Activated CD8-positive, alpha-beta memory T cell treated with anti-CD3 and anti-CD28 coated beads, Interleukin-2, amount 10 ng/mL, durations not matched to agents 7 days and 5 days (primary cell): Measurements from ENCODE around the gene CEP78. TPM values are rescaled to one million over a fixed set of nuclear protein-coding genes. Genes with fewer than 3 reads are reported as not detected.
A peak's percentile ranks its signal among the peaks of the same experiment; 100 is the strongest.
"Not testable (repeated sequence)": the region's sequence is repeated elsewhere in the genome, so short reads cannot be mapped to it uniquely, and the experiment has no call there.

Source experiments
- ATAC-seq: fragments of 150-1000 bp; cut with Tn5 transposase; one replicate; pipeline ENCODE4 v1.10.0; 2021; ENCODE audit warnings: moderate library complexity
- CTCF ChIA-PET: fragments of 350-600 bp; sonication (Branson Sonifier 250); formaldehyde crosslinking; loops from one replicate; lab custom pipeline; 2021; ENCODE audit warnings: antibody characterized with exemption; lab: Charles Lee
- DNase-seq: peaks from one replicate; pipeline ENCODE4 v3.0.0-alpha.2; 2020
- H3K27ac Mint-ChIP-seq: one replicate; pipeline ENCODE4 v1.8.0; 2021; ENCODE audit warnings: mild to moderate bottlenecking, mixed read lengths
- H3K27me3 Mint-ChIP-seq: one replicate; pipeline ENCODE4 v1.8.0; 2021; ENCODE audit warnings: mixed read lengths
- H3K36me3 Mint-ChIP-seq: one replicate; pipeline ENCODE4 v1.8.0; 2021; ENCODE audit warnings: mild to moderate bottlenecking, mixed read lengths
- H3K4me1 Mint-ChIP-seq: one replicate; pipeline ENCODE4 v1.8.0; 2021; ENCODE audit warnings: mixed read lengths
- H3K4me3 Mint-ChIP-seq: one replicate; pipeline ENCODE4 v1.8.0; 2021; ENCODE audit warnings: mild to moderate bottlenecking, moderate library complexity, mixed read lengths
- H3K9me3 Mint-ChIP-seq: one replicate; pipeline ENCODE4 v1.8.0; 2022; ENCODE audit warnings: low read depth, mixed read lengths
- total RNA-seq, 2 experiments: library from RNA; stranded (reverse); gene quantifications; one replicate each; pipeline ENCODE4 v1.2.3, GENCODE V29; 2021

CEP78 gene
- total RNA-seq, 2 experiments from 2014 or later: 44.4 to 54.0 TPM

DNA sequence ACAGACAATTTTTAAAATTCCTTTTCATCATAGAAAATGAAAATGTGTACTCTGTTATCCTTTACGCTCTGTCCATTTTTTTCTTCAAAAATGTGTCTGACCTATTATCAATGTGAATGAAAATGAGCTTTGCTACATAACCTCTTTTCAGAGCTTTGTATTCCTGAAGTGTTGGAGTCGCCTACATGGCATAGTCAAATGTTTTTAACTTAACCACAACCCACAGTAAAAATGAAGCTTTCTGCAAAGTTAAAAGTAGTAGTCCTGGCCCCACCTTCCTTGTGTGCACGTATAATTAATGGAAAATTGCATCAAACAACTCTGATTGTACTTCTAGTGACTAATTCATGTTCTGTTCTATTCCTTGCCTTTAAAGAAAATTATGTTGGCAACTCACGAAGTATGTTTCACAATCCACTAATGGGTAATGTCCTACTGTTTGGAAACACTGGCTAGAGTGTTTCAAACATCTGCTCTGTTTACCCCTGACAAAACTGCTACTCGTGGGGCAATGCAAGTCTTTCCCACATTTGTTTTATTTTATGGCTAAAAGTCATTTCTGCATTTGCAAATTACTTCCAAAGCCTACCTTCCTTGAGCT lies 42.4 kb downstream of the CEP78 start:
- DNase-seq (no peak), ATAC-seq (no peak)
- Mint-ChIP-seq H3K4me3 (no peak overlapping the region), H3K9me3 (no peaks in the 10 kb centered on the region), H3K36me3 (no peaks in the 10 kb centered on the region), H3K4me1 (no peaks in the 10 kb centered on the region), H3K27ac (no peak overlapping the region), H3K27me3 (no peaks in the 10 kb centered on the region)
- CTCF ChIA-PET: interaction anchor here (1.3 kb wide), 1 partner anchor 16 kb away, joined by 4 read pairs; no protein-coding TSS in a partner anchor

GRCh38 chr9:78278801-78279200 lies 42.9 kb downstream of the CEP78 start:
- H3K4me1 Mint-ChIP-seq: no peaks in the 10 kb centered on the region
- H3K27ac Mint-ChIP-seq: no peak overlapping the region
- no peak for ATAC-seq
- no peak for DNase-seq
- no peak overlapping the region for H3K4me3 Mint-ChIP-seq
- no peaks in the 10 kb centered on the region for H3K36me3 Mint-ChIP-seq
- H3K9me3 Mint-ChIP-seq: peaks cover under 1% of the 10 kb centered on the region
- CTCF ChIA-PET: no interaction called here
- no peaks in the 10 kb centered on the region for H3K27me3 Mint-ChIP-seq

DNA sequence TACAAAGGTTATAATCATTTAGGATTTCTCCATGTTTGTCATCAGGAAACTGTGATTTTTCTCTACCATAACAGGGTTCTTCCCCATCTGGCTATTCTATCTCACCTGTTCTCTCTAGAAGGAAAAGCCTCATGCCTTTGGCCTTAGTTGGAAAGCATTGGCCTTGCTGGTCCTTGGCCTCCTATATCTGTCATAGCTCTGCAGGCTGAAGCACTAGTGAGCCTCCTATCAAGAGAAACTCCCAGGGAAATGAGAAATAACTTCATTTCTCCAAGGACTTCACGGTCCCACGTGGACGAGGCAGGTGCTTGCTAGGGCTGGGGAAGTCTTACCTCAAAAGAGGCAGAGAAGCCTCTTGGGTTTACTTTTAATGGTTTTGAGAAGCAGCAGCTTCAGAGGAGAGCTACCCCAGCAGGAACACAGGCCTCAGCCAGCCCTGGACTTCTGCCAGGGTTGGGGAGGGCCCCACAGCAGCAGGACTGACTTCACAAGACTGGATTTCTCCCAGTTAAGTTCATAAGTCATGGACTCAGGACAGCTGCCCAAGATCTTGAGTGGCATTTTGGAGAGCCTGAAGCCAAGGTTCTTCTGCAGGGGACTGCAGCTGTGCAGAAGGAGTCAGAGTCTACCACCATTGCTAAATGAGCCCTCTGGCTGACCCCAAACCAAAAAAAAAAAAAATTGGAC lies 45.2 kb downstream of the CEP78 start:
- DNase-seq: no peak
- no peak for ATAC-seq
- H3K9me3 Mint-ChIP-seq: peaks cover 1% of the 10 kb centered on the region
- H3K36me3 Mint-ChIP-seq: peaks cover 2% of the 10 kb centered on the region
- H3K4me3 Mint-ChIP-seq: no peak overlapping the region
- H3K27me3 Mint-ChIP-seq: peaks cover 6% of the 10 kb centered on the region
- H3K27ac Mint-ChIP-seq: no peak overlapping the region
- H3K4me1 Mint-ChIP-seq: no peaks in the 10 kb centered on the region
- CTCF ChIA-PET: no interaction called here

DNA sequence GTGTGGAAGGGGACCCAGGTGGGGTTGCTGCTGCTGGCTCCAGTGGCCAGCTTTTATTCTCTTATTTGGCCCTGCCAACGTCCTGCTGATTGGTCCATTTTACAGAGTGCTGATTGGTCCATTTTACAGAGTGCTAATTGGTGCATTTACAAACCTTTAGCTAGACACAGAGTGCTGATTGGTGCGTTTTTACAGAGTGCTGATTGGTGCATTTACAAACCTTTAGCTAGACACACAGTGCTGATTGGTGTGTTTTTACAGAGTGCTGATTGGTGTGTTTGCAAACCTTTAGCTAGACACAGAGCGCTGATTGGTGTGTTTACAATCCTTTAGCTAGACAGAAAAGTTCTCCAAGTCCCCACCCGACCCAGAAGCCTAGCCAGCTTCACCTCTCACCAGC lies 48.3 kb downstream of the CEP78 start:
- not testable (repeated sequence) for H3K4me3 Mint-ChIP-seq, H3K27me3 Mint-ChIP-seq, H3K4me1 Mint-ChIP-seq, H3K27ac Mint-ChIP-seq, DNase-seq, H3K9me3 Mint-ChIP-seq, H3K36me3 Mint-ChIP-seq, ATAC-seq
- CTCF ChIA-PET: interaction anchor here (1.7 kb wide), 1 partner anchor 8 kb away, joined by 3 read pairs; no protein-coding TSS in a partner anchor

GRCh38 chr9:78286125-78286524 lies 50.2 kb downstream of the CEP78 start:
- Mint-ChIP-seq H3K9me3 (peaks cover 1% of the 10 kb centered on the region), H3K4me3 (no peak overlapping the region), H3K4me1 (no peaks in the 10 kb centered on the region), H3K27ac (no peak overlapping the region), H3K36me3 (peaks cover 2% of the 10 kb centered on the region), H3K27me3 (peaks cover 6% of the 10 kb centered on the region)
- DNase-seq (no peak), ATAC-seq (no peak)
- CTCF ChIA-PET: no interaction called here

- Mint-ChIP-seq H3K4me3 (no peak overlapping the region), H3K9me3 (peaks cover 1% of the 10 kb centered on the region), H3K36me3 (peaks cover 2% of the 10 kb centered on the region), H3K4me1 (no peaks in the 10 kb centered on the region), H3K27ac (no peak overlapping the region), H3K27me3 (peaks cover 6% of the 10 kb centered on the region)
- CTCF ChIA-PET: no interaction called here
- ATAC-seq: no peak
- no peak for DNase-seq
Observed at GRCh38 chr9:78286946-78287388, 51.1 kb downstream of the CEP78 start.

DNA sequence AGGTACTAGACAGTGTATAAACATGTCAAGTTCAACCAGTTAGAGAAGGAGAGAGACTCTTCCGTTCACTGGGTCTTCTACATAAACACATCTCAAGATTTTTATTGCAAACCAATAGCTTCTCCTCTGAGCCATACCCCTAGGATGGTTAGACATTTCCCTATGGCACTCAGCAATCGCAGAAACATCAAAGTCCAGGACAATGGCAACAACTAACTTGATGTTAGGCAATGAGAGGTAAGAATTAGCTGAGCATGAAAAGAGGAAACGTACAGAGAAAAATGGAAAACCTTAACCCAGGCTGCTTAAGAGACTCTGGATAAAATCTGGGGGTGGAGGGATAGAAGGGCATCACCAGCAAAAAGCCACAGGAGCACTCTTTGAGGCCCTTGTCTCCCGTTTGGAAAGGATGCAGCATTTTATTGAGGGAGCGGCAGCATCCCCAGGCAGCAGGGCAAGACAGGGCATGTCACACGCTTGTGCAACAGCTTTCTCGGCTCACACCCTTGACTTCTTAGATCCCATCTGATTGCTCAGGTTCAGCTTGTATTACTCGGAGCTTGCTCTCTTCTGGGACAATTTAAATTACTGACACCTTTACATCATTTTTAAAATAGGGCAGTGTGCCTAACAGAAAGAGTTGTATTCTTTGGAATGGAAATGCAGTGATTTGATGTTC lies 52.5 kb downstream of the CEP78 start:
- CTCF ChIA-PET: interaction anchor here (0.6 kb wide), 1 partner anchor 32 kb away, joined by 3 read pairs; no protein-coding TSS in a partner anchor
- Mint-ChIP-seq H3K4me3 (no peak overlapping the region), H3K36me3 (peaks cover 2% of the 10 kb centered on the region), H3K4me1 (peaks cover 8% of the 10 kb centered on the region), H3K27me3 (peaks cover 6% of the 10 kb centered on the region), H3K27ac (no peak overlapping the region), H3K9me3 (peaks cover 1% of the 10 kb centered on the region)
- ATAC-seq (no peak), DNase-seq (no peak)

DNA sequence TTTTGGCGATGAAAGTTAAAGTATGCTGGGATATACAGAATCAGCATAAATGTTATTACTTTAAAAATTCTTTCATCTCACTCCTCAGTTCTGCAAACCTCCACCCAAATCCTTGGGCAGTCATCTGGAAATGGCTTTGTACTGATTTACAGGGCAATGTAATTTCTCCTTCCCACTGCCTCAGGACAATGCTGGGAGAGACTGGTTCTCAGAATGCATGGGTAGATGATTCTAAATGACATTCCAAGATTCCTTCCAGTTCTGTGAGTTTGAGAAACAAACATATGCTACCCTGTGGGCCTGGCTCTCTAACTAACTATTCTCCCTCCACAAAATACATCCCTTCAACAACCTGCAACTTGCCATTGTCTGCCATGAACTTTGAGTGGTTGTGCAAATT lies 53.6 kb downstream of the CEP78 start:
- DNase-seq: no peak
- H3K27me3 Mint-ChIP-seq: peaks cover 6% of the 10 kb centered on the region
- CTCF ChIA-PET: no interaction called here
- H3K4me1 Mint-ChIP-seq: peaks cover 13% of the 10 kb centered on the region
- no peak overlapping the region for H3K27ac Mint-ChIP-seq
- H3K36me3 Mint-ChIP-seq: peaks cover 2% of the 10 kb centered on the region
- H3K4me3 Mint-ChIP-seq: no peak overlapping the region
- no peak for ATAC-seq
- no peaks in the 10 kb centered on the region for H3K9me3 Mint-ChIP-seq

DNA sequence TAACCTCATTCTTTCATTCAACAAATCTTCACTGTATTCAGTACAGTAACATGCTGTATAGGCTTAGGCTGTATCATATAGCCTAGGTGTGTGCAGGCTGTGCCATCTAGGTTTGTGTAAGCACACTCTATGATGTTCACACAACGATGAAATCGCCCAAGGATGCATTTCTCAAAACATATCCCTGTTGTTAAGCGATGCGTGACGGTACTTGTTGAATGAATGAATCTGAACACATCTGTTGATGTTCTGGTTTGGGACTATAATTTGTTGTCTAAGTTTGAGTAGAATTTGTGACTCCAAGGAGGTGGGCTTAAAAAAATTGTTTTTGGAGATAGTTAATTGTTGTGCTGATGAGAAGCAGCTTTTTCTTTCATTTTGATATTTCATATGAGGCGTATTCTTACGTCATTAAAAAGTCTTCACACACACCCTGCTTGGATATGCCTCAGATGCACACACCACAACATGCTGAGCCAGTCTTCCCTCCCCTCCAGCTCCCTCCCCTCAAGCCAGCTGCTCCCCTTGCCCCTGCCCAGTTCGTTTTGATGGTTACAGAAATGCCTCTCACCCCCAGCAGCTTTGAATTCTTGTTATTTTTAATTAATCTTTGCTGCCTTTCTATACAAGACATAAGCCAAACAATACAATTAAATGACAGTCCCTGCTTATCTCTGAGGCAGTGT lies 55.5 kb downstream of the CEP78 start:
- Mint-ChIP-seq H3K27me3 (no peaks in the 10 kb centered on the region), H3K9me3 (no peaks in the 10 kb centered on the region), H3K4me1 (peaks cover 25% of the 10 kb centered on the region), H3K4me3 (no peak overlapping the region), H3K36me3 (no peaks in the 10 kb centered on the region), H3K27ac (no peak overlapping the region)
- CTCF ChIA-PET: interaction anchor here (0.9 kb wide), 1 partner anchor 18 kb away, joined by 4 read pairs; no protein-coding TSS in a partner anchor
- DNase-seq (no peak), ATAC-seq (no peak)

DNA sequence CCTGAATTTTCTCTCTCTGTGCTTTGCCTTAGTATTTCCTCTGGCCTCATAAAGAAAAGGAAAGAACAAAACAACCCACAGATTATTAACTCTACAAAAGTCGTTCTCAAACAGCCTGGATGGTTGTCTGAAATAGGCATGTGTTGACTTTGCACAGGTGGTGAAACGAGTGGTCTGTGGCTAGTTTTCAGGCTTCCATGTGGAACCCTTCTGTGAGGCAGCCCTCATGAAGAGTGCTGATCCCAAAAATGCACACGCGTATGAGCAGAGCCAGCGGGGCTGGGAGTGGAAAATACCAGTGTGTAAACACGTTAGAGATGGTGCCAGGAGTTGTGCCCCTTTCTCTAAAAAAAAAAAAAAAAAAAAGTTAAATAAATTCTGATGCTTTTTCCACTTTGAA lies 56.2 kb downstream of the CEP78 start:
- Mint-ChIP-seq H3K4me3 (no peak overlapping the region), H3K27me3 (no peaks in the 10 kb centered on the region), H3K27ac (no peak overlapping the region), H3K9me3 (no peaks in the 10 kb centered on the region), H3K4me1 (peaks cover 30% of the 10 kb centered on the region), H3K36me3 (no peaks in the 10 kb centered on the region)
- DNase-seq: no peak
- CTCF ChIA-PET: no interaction called here
- ATAC-seq: no peak

DNA sequence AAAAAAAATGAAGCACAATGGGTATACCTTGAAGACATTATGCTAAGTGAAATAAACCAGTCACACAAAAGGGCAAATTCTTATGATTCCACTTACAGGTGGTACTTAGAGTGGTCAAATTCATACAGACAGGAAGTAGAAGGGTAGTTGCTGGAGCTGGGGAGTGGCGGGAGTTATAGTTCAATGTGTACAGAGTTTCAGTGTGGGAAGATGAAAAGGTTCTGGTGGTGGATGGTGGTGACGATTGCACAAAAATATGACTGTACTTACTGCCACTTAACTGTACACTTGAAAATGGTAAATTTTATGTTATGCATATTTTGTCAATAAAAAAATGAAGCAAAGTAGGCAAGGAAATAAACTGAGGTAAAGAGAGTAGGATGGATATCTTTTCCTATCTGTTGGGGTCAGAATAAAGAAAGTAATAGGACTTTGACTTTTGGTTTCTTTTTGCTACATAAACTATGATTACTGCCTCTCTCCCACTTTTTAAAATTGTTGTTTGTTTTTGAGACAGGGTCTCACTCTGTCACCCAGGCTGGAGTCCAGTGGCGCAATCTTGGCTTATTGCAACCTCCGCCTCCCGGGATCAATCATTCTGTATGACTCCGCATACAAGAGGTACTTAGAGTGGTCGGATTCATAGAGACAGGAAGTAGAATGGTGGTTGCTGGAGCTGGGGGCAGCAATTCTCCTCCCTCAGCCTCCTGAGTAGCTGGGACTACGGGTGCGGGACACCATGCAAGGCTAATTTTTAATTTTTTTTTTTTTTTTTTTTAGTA lies 57.0 kb downstream of the CEP78 start:
- Mint-ChIP-seq H3K4me3 (peak overlapping the region; percentile 79), H3K27ac (peak overlapping the region; percentile 84), H3K27me3 (no peaks in the 10 kb centered on the region), H3K36me3 (peaks cover 5% of the 10 kb centered on the region), H3K4me1 (peaks cover 30% of the 10 kb centered on the region), H3K9me3 (no peaks in the 10 kb centered on the region)
- peak; percentile 46 for DNase-seq
- CTCF ChIA-PET: interaction anchor here (0.7 to 1.8 kb wide), 4 partner anchors 11 to 77 kb away, joined by 3 to 5 read pairs (median 3); no protein-coding TSS in a partner anchor
- ATAC-seq: no peak

GRCh38 chr9:78294290-78295176 lies 58.7 kb downstream of the CEP78 start:
- Mint-ChIP-seq H3K4me1 (peaks cover 37% of the 10 kb centered on the region), H3K36me3 (peaks cover 8% of the 10 kb centered on the region), H3K27ac (no peak overlapping the region), H3K9me3 (no peaks in the 10 kb centered on the region), H3K4me3 (no peak overlapping the region), H3K27me3 (no peaks in the 10 kb centered on the region)
- DNase-seq (peak; percentile 38), ATAC-seq (no peak)
- CTCF ChIA-PET: interaction anchor here (1.0 to 1.8 kb wide), 3 partner anchors 15 to 74 kb away, joined by 3 to 5 read pairs (median 3); no protein-coding TSS in a partner anchor
